GM12801 (cell line): ENCODE data around the gene TNIK.

Source experiments
- TF ChIP-seq, protein P1 (sequence below): IDR thresholded peaks from one replicate; pipeline ENCODE4 v1.5.1; 2011; ENCODE audit warnings: control low read depth; ENCODE audit not compliant: insufficient read length; ENCODE audit errors: extremely low read depth

Gene TNIK

DNA sequence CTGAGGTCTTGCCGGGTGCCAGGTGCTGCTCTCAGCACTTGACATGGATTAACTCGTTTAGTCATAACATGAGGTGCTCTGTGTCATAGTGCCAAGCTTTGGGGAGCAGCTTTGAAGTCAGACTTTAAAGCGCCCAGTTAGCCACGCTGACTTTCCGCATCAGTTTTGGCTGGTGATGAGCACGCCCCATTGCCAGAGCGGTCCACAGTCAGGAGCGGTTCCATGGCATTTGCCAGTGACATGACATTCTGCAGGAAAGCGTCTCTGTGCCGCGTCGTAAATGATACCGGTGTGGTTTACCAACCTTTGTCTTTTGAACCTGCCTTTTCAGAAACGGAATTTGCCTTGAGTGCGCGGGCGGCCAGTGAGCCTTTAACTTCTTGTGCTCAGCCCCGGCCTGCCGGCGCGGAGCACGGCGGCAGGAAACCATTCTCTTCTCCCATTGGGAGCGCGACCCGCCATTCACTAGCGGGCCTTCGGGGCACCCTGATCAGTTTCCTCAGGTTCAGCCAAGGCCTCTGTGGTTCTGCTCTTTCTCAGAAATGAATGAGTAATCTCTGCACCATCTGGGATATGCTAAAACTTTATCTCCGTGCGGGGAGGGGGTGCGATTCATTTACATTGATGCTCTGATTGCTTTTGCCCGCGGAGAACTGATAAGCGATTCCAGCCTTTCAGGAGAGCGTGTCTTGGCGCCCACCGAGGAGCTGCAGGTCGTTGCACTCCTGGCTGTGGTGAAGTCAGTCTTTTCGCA is 432.0 kb downstream of the TNIK start:
- TF ChIP-seq, protein P1, sequence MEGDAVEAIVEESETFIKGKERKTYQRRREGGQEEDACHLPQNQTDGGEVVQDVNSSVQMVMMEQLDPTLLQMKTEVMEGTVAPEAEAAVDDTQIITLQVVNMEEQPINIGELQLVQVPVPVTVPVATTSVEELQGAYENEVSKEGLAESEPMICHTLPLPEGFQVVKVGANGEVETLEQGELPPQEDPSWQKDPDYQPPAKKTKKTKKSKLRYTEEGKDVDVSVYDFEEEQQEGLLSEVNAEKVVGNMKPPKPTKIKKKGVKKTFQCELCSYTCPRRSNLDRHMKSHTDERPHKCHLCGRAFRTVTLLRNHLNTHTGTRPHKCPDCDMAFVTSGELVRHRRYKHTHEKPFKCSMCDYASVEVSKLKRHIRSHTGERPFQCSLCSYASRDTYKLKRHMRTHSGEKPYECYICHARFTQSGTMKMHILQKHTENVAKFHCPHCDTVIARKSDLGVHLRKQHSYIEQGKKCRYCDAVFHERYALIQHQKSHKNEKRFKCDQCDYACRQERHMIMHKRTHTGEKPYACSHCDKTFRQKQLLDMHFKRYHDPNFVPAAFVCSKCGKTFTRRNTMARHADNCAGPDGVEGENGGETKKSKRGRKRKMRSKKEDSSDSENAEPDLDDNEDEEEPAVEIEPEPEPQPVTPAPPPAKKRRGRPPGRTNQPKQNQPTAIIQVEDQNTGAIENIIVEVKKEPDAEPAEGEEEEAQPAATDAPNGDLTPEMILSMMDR, result no peak

- TF ChIP-seq, protein P1, result no peak
These were observed 433.5 kb downstream of the TNIK start, which contains the start of gene SLC2A2 for GRCh38 chr3:171026597-171027293. Gene SLC2A2, minus strand, starts transcription at chr3:171026720. Its CDS starts 50 bp downstream, at chr3:171026670.

DNA sequence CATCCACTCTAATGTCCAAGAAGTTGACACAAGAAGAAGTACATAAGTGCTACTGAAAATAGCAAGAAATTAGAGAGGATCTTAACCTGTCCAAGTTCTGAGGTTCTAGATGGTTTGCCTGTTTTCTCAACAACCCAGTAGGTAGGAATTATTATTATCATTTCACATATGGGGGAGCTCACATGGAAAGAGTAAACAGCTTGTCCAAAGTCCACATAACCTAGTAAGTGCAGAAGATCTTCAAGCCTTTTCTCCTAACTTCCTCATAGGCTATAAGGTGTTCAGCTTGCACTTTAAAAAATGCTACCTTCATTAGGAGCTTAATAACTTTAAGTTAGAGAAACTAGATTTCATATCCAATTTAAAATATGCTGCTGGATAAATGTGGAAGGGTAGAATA is 436.6 kb downstream of the TNIK start:
- TF ChIP-seq, protein P1, result no peak

GRCh38 chr3:171021377-171021776 is 438.8 kb downstream of the TNIK start:
- TF ChIP-seq, protein P1, result no peak

DNA sequence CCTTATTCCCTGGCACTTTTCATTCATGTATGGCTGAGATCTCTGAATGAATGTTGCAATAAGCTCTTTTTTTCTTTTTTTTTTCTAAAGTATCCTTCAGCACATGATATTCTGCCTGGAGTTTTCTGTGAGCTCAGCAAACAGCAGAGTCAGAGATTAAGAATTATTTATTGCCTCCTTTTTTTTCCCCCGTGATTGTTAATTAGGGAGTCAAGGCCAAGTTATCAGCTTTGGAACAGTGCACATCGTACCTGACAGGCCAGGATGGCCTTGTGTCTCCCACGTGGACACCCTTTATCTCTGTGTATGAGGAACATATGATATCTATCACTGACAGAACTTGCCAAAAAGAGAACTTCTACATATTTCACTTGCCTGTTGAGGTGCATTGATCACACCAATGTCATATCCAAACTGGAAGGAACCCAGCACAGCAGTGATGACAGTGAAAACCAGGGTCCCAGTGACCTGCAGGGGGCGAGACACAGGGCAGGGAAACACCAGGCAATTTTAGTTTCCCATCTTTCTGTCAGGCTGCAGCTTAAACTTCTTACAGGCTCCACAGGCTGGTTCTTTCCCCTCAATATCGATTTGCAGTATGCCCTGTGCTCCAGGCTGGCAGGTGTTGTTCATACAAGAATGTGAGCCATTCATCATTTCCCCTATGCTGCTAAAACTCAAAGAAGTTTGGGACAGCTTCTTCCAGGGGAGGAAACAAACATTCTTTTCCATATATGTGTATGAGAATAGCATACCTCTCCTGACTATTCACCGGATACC is 441.9 kb downstream of the TNIK start:
- TF ChIP-seq, protein P1, result no peak

- TF ChIP-seq, protein P1, result no peak
These were observed 446.1 kb downstream of the TNIK start for GRCh38 chr3:171013822-171014748.
